Smooth muscle cell of the brain vasculature (primary cell): ENCODE measurements around the gene KIF25.
"Not testable (repeated sequence)": the region's sequence is repeated elsewhere in the genome, so short reads cannot be mapped to it uniquely, and the experiment has no call there.

ENCODE experiments used
- DNase-seq: peaks from one replicate; pipeline ENCODE4 v3.0.0-alpha.2; 2012; ENCODE audit warnings: low read depth, low spot score

KIF25 gene

GRCh38 chr6:168064226-168064807 lies 66.8 kb downstream of the KIF25 start:
- DNase-seq, result no peak

- no peak for DNase-seq
Observed at GRCh38 chr6:168067081-168067759, 69.7 kb downstream of the KIF25 start.

- DNase-seq, result no peak
Observed at GRCh38 chr6:168070804-168071203, 73.3 kb downstream of the KIF25 start.

- no peak for DNase-seq
Observed at GRCh38 chr6:168071620-168072019, 74.1 kb downstream of the KIF25 start.

- DNase-seq, result no peak
Observed at GRCh38 chr6:168072261-168072660, 74.8 kb downstream of the KIF25 start.

GRCh38 chr6:168072730-168073129 lies 75.3 kb downstream of the KIF25 start:
- no peak for DNase-seq

- DNase-seq, result no peak
Observed at GRCh38 chr6:168073937-168074730, 76.7 kb downstream of the KIF25 start.

GRCh38 chr6:168075216-168075615 lies 77.7 kb downstream of the KIF25 start:
- DNase-seq, result no peak

GRCh38 chr6:168075787-168076202 lies 78.3 kb downstream of the KIF25 start:
- no peak for DNase-seq

GRCh38 chr6:168077401-168077800 lies 79.9 kb downstream of the KIF25 start:
- not testable (repeated sequence) for DNase-seq

- DNase-seq, result no peak
Observed at GRCh38 chr6:168078175-168078942, 80.9 kb downstream of the KIF25 start.

GRCh38 chr6:168078943-168079405 lies 81.5 kb downstream of the KIF25 start, which contains the start of gene FRMD1:
Gene FRMD1 (minus strand): TSS chr6:168079212. CDS start chr6:168079094, 118 bp downstream.
- DNase-seq, result no peak

GRCh38 chr6:168080393-168081077 lies 83.1 kb downstream of the KIF25 start:
- DNase-seq, result no peak

- no peak for DNase-seq
Observed at GRCh38 chr6:168081858-168082546, 84.5 kb downstream of the KIF25 start.

- no peak for DNase-seq
Observed at GRCh38 chr6:168082860-168083513, 85.5 kb downstream of the KIF25 start.

- no peak for DNase-seq
Observed at GRCh38 chr6:168083514-168083885, 86.0 kb downstream of the KIF25 start.

- no peak for DNase-seq
Observed at GRCh38 chr6:168084465-168085160, 87.1 kb downstream of the KIF25 start.

GRCh38 chr6:168086066-168086465 lies 88.6 kb downstream of the KIF25 start:
- no peak for DNase-seq

GRCh38 chr6:168086616-168087015 lies 89.1 kb downstream of the KIF25 start:
- no peak for DNase-seq
